PFSK-1 (cell line): Measurements from ENCODE around the gene TIAM2.

Experiments used
- FOXP2 ChIP-seq: optimal IDR thresholded peaks from 2 replicates; pipeline ENCODE3; 2011; ENCODE audit warnings: borderline replicate concordance, control low read depth, inconsistent platforms; ENCODE audit not compliant: insufficient read depth; ENCODE audit errors: extremely low read length, extremely low read depth
- POLR2AphosphoS5 ChIP-seq: IDR thresholded peaks from 2 replicates; pipeline ENCODE4 v1.6.1; 2012; ENCODE audit warnings: low read depth, mild to moderate bottlenecking, control low read depth, low read length, moderate library complexity
- TAF1 ChIP-seq: IDR thresholded peaks from 2 replicates; pipeline ENCODE4 v1.6.1; 2012; ENCODE audit warnings: low read length, control low read depth, borderline replicate concordance; ENCODE audit not compliant: insufficient read depth
- TF ChIP-seq, protein P1 (sequence below), 2 experiments: IDR thresholded peaks; 2 replicates each; pipeline versions ENCODE4 v1.6.1 to v1.8.0; 2011 to 2012; ENCODE audit warnings: low read depth in 2 of 2, low read length in 2 of 2, control low read depth in 1 of 2, inconsistent platforms in 1 of 2, mild to moderate bottlenecking in 1 of 2, moderate library complexity in 1 of 2; ENCODE audit not compliant: insufficient read depth in 1 of 2

DNA sequence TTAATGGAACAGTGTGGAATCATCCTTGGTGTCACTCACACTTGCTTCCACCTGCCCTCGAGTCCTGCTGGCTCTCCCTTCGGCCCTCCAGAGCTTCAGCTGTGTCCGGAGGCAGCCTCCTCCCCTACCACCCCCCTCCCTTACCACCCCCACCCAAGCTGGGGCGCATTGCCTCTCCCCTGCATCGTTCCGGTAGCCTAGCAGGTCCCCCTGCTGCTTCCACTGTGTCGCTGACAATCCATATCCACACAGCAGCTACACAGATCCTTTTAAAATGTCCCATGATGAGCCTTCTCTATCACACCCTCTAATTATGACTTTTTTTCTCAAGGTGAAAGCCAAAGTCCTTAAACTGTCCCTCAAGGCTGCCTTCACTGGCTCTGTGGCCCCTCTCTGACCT, 117.6 kb downstream of the TIAM2 start:
- TF ChIP-seq TAF1 (no peak), POLR2AphosphoS5 (no peak), FOXP2 (no peak)
- TF ChIP-seq, protein P1, sequence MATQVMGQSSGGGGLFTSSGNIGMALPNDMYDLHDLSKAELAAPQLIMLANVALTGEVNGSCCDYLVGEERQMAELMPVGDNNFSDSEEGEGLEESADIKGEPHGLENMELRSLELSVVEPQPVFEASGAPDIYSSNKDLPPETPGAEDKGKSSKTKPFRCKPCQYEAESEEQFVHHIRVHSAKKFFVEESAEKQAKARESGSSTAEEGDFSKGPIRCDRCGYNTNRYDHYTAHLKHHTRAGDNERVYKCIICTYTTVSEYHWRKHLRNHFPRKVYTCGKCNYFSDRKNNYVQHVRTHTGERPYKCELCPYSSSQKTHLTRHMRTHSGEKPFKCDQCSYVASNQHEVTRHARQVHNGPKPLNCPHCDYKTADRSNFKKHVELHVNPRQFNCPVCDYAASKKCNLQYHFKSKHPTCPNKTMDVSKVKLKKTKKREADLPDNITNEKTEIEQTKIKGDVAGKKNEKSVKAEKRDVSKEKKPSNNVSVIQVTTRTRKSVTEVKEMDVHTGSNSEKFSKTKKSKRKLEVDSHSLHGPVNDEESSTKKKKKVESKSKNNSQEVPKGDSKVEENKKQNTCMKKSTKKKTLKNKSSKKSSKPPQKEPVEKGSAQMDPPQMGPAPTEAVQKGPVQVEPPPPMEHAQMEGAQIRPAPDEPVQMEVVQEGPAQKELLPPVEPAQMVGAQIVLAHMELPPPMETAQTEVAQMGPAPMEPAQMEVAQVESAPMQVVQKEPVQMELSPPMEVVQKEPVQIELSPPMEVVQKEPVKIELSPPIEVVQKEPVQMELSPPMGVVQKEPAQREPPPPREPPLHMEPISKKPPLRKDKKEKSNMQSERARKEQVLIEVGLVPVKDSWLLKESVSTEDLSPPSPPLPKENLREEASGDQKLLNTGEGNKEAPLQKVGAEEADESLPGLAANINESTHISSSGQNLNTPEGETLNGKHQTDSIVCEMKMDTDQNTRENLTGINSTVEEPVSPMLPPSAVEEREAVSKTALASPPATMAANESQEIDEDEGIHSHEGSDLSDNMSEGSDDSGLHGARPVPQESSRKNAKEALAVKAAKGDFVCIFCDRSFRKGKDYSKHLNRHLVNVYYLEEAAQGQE (IDR thresholded peaks at IDR 0.05; ENCODE audit: insufficient read depth in 1 of 2, low read depth in 2 of 2, low read length in 2 of 2): no peak
